Measurements from ENCODE around the gene LMO3. TPM values are rescaled to one million over a fixed set of nuclear protein-coding genes. Genes with fewer than 3 reads are reported as not detected.

LMO3 gene
- total RNA-seq, result 100 to 1,000 TPM; 172 to 228 TPM
- polyA plus RNA-seq (ENCODE audit: insufficient read length in 6 of 6), result 10 to 100 TPM in 2 of 6 donors, 1 to 10 TPM in 4; 7.0 to 11.7 (median 8.8) TPM
- long read RNA-seq, donor 1, partial matches to known transcripts, result 0 of 2 reads
- long read RNA-seq, donor 1, other reads (novel, unspliced or antisense), result 0 of 2 reads
- long read RNA-seq, donor 2, partial matches to known transcripts, result 0 of 1 reads
- long read RNA-seq, donor 2, other reads (novel, unspliced or antisense), result 0 of 1 reads
- long read RNA-seq, donor 3, partial matches to known transcripts, result 0 of 1 reads
- long read RNA-seq, donor 3, other reads (novel, unspliced or antisense), result 0 of 1 reads
- long read RNA-seq, donor 4, transcript LMO3-215 (4 exons, 1,685 nt), result major isoform, 10 of 39 reads
- long read RNA-seq, donor 4, partial matches to known transcripts, result 6 of 39 reads
- long read RNA-seq, donor 4, other reads (novel, unspliced or antisense), result 15 of 39 reads
- long read RNA-seq, donor 5, partial matches to known transcripts, result 0 of 2 reads
- long read RNA-seq, donor 5, other reads (novel, unspliced or antisense), result 0 of 2 reads
- long read RNA-seq, donor 6, partial matches to known transcripts, result 0 of 4 reads
- long read RNA-seq, donor 6, other reads (novel, unspliced or antisense), result 0 of 4 reads
- long read RNA-seq, donor 7, partial matches to known transcripts, result 0 of 2 reads
- long read RNA-seq, donor 7, other reads (novel, unspliced or antisense), result 0 of 2 reads
- long read RNA-seq, donor 8, partial matches to known transcripts, result 0 of 1 reads
- long read RNA-seq, donor 8, other reads (novel, unspliced or antisense), result 0 of 1 reads
- long read RNA-seq, donor 9, result 0 reads
- long read RNA-seq, donor 10, transcript LMO3-215 (4 exons, 1,685 nt), result major isoform, 5 of 17 reads
- long read RNA-seq, donor 10, transcript LMO3-204 (4 exons, 3,574 nt), result major isoform, 5 of 17 reads
- long read RNA-seq, donor 10, partial matches to known transcripts, result 0 of 17 reads
- long read RNA-seq, donor 10, other reads (novel, unspliced or antisense), result 6 of 17 reads
- long read RNA-seq, donor 11, transcript LMO3-215 (4 exons, 1,685 nt), result major isoform, 29 of 33 reads
- long read RNA-seq, donor 11, partial matches to known transcripts, result 0 of 33 reads
- long read RNA-seq, donor 11, other reads (novel, unspliced or antisense), result 0 of 33 reads
- long read RNA-seq, donor 12, partial matches to known transcripts, result 0 of 4 reads
- long read RNA-seq, donor 12, other reads (novel, unspliced or antisense), result 0 of 4 reads

DNA sequence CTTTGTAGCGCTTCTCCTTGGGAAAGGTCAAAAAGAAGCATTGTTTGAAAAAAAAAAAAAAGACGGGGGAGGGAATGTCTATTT lies at the start of gene LMO3:
TSS of gene LMO3 (minus strand) at position 46 of the 84 bp plus-strand sequence. CDS start 5,302 bp downstream, outside the sequence.
- TF ChIP-seq, protein P1, sequence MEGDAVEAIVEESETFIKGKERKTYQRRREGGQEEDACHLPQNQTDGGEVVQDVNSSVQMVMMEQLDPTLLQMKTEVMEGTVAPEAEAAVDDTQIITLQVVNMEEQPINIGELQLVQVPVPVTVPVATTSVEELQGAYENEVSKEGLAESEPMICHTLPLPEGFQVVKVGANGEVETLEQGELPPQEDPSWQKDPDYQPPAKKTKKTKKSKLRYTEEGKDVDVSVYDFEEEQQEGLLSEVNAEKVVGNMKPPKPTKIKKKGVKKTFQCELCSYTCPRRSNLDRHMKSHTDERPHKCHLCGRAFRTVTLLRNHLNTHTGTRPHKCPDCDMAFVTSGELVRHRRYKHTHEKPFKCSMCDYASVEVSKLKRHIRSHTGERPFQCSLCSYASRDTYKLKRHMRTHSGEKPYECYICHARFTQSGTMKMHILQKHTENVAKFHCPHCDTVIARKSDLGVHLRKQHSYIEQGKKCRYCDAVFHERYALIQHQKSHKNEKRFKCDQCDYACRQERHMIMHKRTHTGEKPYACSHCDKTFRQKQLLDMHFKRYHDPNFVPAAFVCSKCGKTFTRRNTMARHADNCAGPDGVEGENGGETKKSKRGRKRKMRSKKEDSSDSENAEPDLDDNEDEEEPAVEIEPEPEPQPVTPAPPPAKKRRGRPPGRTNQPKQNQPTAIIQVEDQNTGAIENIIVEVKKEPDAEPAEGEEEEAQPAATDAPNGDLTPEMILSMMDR (IDR thresholded peaks at IDR 0.05), result no peak
- Histone ChIP-seq H3K27ac (peak within 1 kb of the TSS; percentile 67 to 88), H3K4me3 (peak within 1 kb of the TSS; percentile 28 to 37), H3K4me1 (no peaks in the 10 kb centered on the region), H3K36me3 (no peaks in the 10 kb centered on the region), H3K9me3 (no peaks in the 10 kb centered on the region), H3K27me3 (peaks cover 11 to 73% of the 10 kb centered on the region in 2 donors)
- DNase-seq, result no peak
- intact Hi-C loops (cut with DNase I), result no loop called here
- no peak for ATAC-seq

DNA sequence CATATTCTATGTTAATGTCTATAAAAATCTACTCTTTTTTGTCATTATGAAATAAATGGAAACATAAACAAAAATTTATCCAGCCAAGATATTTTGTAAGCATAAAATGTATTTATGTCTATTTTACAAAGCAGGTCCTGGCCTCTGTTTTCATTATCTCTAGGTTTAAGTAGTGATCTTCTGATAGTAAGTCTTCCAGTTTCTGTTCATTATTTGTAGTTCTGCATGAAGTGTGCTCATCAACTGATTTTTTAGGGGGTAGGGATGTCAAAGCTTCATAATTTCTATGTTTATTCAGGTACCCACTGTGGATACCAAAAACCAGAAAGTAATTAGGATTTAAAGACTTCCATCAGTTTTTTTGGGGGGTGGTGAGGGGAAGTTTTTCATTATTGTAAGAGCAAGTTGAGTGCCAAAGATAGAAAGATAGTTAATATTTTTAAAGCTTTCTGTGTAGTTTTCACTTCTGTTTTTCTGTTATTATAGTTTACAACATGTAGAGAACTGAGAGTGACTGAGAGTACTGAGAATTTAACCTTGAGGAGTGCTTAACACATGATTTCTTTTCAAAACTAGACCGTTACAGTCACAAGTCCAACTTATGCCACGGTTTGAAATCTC lies 30.6 kb upstream of the LMO3 start:
- TF ChIP-seq, protein P1 (IDR thresholded peaks at IDR 0.05), result no peak
- ATAC-seq (no peak), DNase-seq (no peak)
- intact Hi-C loops (cut with DNase I), result no loop called here
- Histone ChIP-seq H3K4me1 (no peaks in the 10 kb centered on the region), H3K27me3 (no peaks in the 10 kb centered on the region), H3K4me3 (no peak overlapping the region), H3K36me3 (no peaks in the 10 kb centered on the region), H3K27ac (no peak overlapping the region), H3K9me3 (peaks cover 0 to 16% of the 10 kb centered on the region in 2 donors)

DNA sequence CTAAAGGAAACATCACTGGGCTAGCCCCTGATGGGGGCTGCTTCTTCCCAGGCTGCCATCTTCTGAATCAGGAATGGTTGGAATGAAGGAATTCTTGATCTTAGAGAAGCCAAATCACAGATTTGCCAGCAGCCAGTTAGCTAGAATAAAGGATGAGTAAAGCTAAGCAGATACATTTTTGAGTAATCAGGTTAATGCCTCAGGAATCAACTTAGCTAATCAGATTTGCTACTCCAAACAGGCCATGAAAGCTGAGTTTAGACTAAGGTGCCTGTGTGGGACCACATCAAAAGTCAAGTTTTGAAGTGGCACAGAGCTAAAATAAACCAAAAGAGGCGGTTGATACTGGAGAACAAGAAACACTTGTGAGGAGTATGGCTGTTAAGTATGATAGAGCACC lies 28.8 kb upstream of the LMO3 start:
- no peak overlapping the region for H3K27ac ChIP-seq
- intact Hi-C loops (cut with DNase I), result no loop called here
- peaks cover 0 to 6% of the 10 kb centered on the region in 2 donors for H3K9me3 ChIP-seq
- H3K4me3 ChIP-seq, result no peak overlapping the region
- H3K4me1 ChIP-seq, result no peaks in the 10 kb centered on the region
- ATAC-seq (peak; percentile 89), DNase-seq (no peak)
- TF ChIP-seq, protein P1 (IDR thresholded peaks at IDR 0.05), result no peak
- H3K27me3 ChIP-seq, result no peaks in the 10 kb centered on the region
- H3K36me3 ChIP-seq, result no peaks in the 10 kb centered on the region

DNA sequence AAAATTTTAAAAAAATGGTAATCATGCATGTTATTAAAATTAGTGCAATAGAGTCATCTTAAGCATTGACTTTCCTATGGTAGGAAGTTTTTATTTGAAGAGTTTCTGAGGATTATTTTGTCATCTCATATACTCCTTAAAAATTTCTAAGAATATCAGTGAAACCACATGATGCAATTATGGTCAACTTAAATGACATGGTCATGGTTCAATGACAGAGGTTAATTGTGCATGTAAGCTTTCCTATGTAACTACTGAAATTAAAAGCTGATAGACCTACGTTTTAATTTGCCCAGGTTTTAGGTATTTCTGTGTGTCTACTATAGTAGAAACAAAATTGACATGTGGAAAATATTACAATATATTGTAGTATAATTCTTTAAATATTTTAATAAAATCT lies 21.0 kb upstream of the LMO3 start:
- Histone ChIP-seq H3K27me3 (no peaks in the 10 kb centered on the region), H3K36me3 (no peaks in the 10 kb centered on the region), H3K27ac (no peak overlapping the region), H3K4me1 (no peaks in the 10 kb centered on the region), H3K4me3 (no peak overlapping the region), H3K9me3 (no peaks in the 10 kb centered on the region)
- TF ChIP-seq, protein P1 (IDR thresholded peaks at IDR 0.05), result no peak
- DNase-seq (no peak), ATAC-seq (no peak)
- intact Hi-C loops (cut with DNase I), result no loop called here

Data from left lung (tissue), 14 donors.